IPS-11a (cell line): ENCODE results near the gene MTX1.

Experiments
- H3K4me3 ChIP-seq: one replicate; pipeline ENCODE4 v1.5.1; 2013; ENCODE audit warnings: low read depth, low read length, control low read depth

The MTX1 gene

DNA sequence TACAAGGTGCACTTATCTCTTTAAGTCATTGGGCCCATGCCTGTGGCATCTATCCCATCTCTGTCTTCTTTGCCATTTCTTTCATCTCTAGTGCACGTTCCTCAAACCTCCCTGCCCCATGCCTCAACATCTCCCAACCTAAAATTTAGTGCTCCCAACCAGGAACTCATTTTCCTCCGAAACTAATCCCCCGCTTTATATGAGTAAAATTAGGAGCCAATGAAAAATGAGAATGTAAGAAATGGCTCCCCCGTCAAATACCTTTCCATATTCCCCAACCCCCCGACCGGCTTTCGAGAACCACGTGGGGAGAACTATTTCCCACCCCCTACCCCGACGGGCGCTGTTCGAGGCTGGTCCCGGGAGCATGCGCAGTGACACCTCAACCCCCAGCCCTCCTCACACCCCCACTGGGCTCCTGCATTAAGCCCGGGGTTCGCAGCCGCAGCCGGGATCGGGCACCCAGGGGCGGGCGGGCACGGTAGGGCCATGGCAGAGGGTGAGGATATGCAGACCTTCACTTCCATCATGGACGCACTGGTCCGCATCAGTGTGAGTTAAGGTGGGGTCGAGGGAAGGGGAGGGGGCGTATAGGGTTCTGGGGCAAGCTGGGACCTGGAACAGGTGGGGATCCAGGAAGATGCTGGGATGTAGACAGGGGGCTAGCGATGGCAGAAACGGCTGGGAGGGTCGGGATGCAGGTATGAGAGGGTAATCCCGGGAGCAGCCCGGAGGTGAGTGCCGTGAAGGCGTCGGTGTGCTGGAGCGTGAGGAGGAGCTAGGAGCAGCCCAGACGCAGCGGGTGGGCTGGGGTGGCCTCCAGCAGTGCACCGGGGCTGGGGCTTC lies 34.8 kb upstream of the MTX1 start, which contains the start of gene TRIM46:
Gene TRIM46, plus strand, starts transcription at position 372 of the 846 bp plus-strand sequence. Its CDS starts 118 bp downstream, at position 490.
- peak within 1 kb of the TSS; percentile 80 for H3K4me3 ChIP-seq

DNA sequence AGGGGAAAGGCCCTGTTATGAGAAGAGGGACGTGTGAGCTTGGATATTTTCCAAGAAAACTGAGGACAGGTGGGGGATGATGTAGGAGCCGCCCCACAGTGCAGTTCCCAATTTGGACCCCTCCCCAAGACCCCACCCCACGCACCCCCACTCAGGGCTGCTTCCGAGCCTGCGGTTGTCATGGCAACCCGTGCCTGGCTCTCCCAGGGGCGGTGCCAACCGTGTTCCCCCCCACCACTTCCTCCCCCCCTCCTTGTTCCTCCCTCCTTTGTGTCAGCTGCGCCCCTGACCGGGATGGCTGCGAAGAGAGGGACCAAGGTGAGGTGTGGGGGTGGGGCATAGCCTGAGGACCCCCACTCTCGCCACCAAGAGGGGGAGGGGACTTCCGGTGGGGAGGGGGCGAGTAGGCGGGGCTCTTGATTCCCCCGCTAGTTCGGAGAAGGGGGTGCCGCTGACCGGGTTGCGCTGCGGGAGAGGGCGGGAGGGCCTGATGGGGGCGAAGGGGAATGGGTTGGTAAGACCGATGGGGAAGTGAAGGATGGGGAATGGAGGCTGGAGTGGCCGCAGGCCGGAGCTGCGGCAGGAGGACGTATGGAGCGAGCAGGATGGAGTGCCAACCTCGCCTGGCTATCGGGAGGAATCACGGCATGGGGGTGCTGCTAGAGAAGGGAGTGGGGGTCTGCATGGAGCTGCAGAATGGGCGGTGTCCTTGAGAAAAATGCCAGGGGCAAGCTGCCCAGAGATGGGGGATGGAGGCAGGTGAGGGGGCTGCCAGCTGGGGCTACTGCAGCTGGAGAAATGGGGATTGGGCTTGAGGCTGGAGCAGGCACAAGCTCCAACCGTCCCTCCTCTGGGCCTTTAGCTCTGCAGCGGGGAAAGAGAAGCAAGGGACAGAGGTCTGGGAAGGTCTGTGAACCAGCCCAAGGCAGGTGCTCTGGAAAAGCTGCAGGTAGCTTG lies 33.9 kb upstream of the MTX1 start:
- H3K4me3 ChIP-seq = peak overlapping the region; percentile 80

DNA sequence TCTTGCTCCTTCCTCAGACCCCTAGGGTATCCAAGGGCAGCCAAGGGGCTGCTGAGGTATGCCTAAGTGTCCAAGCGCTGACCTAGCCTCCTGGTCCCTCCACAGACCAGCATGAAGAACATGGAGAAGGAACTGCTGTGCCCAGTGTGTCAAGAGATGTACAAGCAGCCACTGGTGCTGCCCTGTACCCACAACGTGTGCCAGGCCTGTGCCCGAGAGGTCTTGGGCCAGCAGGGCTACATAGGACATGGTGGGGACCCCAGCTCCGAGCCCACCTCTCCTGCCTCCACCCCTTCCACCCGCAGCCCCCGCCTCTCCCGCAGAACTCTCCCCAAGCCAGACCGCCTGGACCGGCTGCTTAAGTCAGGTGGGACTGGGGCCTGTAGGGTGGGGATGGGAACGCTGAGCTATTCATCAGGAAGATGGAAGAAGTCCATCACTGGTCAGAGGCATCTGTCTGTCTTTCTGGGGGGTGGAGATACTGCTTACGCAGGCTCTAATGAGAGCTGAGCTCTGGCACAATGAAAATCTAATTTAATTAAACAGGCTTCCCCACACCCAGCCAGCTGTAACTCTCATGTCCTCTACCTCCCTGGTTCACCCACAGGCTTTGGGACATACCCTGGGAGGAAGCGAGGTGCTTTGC lies 33.1 kb upstream of the MTX1 start:
- H3K4me3 ChIP-seq = peak overlapping the region; percentile 80

DNA sequence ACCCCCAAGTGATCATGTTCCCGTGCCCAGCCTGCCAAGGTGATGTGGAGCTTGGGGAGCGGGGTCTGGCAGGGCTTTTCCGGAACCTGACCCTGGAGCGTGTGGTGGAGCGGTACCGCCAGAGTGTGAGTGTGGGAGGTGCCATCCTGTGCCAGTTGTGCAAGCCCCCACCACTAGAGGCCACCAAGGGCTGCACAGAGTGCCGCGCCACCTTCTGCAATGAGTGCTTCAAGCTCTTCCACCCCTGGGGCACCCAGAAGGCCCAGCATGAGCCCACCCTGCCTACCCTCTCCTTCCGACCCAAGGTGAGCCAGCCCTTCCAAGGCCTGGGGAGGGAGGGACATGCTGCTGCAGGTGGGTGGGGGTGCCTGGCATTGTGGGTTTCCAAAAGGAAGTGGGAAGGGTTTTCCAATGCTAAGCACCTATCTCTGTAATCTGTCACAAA lies 32.5 kb upstream of the MTX1 start:
- H3K4me3 ChIP-seq = no peak overlapping the region

DNA sequence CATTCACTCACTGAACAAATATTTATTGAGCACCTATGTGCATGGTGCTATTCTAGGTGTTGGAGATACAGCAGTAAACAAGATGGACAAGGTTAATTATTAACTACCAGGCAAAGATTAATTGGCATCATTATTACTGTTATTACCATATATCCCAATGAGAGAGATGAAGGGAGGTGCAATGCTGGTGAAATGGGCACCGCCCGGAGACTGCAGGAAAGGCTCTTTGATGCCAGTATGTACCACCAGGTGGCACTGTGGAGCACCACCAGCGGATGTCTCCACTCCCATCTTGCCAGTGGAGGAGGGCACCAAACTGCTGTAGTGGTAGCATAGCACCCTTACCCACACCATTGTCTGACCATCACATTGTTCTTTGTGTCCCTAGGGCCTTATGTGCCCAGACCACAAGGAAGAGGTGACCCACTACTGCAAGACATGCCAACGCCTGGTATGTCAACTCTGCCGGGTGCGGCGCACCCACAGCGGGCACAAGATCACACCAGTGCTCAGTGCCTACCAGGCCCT lies 31.9 kb upstream of the MTX1 start:
- no peak overlapping the region for H3K4me3 ChIP-seq

DNA sequence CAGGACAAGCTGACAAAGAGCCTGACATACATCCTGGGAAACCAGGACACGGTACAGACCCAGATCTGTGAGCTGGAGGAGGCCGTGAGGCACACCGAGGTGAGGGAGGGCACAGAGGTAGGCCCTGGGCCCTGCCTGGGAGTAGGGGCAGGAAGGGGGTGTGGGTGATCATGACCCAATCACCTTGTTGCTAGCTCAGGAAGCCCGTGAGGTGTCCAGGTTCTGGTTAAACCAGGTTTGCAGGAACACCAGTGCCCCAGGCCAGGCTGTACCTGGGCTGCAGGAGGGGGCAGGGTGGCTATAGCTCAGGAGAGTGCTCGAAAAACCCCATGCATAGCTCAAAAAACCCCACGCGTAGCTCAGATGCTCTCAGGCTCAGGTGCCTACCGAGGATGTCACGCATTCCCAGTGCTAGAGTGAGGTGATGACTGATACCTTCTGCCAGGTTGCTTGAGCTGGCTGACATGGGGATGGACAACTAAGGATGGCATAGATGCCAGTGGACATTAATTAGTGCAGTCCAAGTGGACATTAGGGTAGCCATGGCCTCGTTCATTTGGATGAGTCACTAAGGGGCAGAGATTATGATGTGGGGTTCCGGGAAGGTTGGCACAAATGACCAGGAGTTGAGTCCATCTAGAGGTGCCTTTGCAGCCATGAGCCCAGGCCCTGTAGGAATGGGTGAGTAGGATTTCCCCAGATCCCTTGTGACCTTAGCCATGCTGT lies 31.1 kb upstream of the MTX1 start:
- H3K4me3 ChIP-seq = no peak overlapping the region

DNA sequence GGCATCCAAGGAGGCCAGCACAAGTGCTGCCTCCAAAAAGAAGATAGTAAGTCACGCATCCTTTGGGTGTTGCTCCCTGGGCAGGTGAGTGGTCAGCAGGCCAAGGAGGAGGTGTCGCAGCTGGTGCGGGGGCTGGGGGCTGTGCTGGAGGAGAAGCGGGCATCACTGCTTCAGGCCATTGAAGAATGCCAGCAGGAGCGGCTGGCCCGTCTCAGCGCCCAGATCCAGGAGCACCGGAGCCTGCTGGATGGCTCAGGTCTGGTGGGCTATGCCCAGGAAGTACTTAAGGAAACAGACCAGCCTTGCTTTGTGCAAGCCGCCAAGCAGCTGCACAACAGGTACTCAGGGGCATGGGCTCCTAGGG lies 30.6 kb upstream of the MTX1 start:
- H3K4me3 ChIP-seq = no peak overlapping the region

DNA sequence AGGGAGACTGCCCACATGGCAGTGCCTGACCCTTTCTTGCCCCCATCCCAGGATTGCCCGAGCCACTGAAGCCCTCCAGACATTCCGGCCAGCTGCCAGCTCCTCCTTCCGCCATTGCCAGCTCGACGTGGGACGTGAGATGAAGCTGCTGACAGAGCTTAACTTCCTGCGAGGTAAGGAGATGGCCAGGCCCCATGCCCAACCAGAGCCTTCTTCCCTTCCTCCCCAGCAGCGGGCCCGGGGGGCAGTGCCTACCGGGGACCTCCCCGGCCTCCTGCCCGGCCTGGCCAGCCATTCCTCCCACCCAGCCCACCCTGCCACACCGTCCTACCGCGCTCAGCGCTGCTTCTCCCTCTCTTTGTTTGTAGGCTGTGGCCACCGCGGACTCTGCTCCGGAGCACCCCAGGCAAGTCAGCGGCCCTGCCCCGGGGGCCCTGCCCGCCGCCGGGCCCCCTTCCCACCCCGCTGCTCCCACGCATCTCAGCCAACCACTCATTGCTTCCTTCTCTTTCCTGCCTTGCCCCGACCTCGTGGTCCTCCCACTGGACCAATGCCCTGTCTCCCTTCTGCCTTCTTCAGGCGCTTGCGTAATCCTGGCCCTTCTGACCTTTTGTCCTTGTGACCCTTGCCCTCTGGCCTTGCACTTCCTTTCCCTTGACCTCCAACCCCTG lies 29.9 kb upstream of the MTX1 start:
- H3K4me3 ChIP-seq = no peak overlapping the region

DNA sequence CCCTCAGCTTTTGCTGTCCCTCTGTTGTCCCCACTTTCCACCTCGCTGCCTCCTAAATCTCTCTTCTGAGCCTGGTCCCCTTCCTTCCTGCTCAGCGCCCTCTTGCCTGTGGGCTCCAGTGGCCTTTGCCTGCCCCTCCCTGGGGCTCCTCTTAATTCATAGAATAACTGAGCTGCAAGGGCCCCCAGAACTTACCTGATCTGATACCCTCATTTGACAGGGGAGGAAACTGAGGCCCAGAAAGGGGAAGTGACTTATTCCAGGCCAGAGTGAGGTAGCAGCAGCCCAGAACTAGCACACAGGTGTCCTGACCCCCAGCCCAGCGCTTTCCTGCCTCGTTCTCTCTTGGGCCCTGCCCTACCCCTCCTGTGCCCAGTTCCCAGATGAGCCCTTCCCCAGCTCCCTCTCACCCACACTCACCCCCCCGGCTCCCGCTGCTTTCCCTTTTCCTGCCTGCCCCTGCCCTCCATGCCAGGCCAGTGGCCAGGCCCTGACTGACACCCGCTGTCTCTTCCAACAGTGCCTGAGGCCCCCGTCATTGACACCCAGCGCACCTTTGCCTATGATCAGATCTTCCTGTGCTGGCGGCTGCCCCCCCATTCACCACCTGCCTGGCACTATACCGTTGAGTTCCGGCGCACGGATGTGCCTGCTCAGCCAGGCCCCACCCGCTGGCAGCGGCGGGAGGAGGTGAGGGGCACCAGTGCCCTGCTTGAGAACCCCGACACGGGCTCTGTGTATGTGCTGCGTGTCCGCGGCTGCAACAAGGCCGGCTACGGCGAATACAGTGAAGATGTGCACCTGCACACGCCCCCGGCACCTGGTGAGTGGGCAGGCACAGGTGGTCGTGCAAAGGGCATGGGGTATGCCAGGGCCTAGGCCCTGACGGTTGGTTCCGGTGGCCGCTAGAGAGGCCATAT lies 29.1 kb upstream of the MTX1 start:
- H3K4me3 ChIP-seq = no peak overlapping the region

DNA sequence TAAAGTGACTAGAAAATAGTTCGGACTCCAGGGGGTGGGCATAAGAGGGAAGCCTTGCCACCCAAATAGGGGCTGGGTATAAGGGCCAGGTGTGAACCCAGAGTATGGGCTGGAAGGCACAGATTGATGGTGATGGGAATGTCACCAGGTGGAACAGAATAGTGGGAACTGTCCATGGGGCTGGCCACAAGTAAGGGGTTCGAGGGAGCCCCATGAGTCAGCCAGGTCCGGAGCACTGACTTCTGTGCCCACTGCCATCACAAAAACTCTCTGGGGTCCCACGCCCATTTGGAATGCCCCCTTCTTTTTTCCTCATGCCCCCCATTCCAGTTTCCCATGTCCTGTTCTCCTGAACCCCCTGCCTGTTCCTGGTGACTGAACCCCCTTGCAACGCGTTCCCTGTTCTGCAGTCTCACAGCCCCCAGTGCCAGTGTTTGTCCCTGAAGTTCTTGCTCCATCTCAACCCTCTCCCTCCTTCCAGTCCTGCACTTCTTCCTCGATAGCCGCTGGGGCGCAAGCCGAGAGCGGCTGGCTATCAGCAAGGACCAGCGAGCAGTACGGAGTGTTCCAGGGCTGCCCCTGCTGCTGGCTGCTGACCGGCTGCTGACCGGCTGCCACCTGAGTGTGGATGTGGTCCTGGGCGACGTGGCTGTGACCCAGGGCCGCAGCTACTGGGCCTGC lies 27.0 kb upstream of the MTX1 start:
- no peak overlapping the region for H3K4me3 ChIP-seq

DNA sequence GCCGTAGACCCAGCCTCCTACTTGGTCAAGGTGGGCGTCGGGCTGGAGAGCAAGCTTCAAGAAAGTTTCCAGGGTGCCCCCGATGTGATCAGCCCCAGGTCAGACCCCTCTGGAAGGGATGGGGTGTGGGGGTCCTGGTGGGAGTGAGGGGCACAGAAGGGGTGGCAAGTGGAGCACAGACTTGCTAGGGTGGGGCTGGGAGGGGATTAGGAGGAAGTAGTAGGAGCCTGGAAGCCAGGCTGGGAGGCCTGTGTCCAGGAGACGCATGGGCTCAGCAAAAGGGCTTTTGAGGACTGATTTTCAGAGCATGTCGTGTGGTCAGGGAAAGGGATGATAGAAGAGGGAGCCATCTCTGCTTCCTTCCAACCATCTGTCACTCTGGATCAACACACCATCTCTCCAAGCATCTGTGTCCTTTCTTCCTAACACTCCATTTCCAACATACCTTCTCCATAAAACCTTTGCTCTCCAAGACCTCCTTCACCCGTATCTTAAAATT lies 26.4 kb upstream of the MTX1 start:
- H3K4me3 ChIP-seq = no peak overlapping the region

DNA sequence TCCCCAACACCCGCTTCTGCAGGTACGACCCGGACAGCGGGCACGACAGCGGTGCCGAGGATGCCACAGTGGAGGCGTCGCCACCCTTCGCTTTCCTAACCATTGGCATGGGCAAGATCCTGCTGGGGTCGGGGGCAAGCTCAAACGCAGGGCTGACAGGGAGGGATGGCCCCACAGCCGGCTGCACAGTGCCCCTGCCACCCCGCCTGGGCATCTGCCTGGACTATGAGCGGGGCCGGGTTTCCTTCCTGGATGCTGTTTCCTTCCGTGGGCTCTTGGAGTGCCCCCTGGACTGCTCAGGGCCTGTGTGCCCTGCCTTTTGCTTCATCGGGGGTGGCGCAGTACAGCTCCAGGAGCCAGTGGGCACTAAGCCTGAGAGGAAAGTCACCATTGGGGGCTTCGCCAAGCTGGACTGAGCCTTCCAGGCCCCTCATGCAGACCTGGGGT lies 24.7 kb upstream of the MTX1 start:
- H3K4me3 ChIP-seq = no peak overlapping the region

DNA sequence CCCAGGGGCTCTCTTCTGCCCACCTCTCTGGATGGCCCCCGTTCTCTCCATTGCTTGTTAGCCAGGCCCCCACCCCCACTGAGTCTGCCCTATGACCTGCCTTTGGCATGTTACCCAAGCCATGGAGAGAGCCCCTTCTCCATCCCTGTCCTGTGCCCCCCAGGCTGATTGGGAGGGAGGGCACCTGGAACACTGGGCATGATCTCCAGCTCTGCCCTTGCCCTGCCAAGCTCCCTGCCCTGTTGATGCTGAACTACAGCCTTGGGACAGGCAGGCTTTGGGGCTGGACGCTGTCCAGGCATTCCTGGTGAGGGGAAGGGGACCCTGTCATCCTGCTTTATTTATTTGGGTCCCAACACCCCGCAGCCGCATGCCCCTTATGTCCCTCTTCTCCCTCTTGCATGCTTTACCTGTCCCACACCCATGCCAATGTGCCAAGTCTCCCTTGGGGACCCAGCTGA lies 24.1 kb upstream of the MTX1 start:
- no peak overlapping the region for H3K4me3 ChIP-seq

DNA sequence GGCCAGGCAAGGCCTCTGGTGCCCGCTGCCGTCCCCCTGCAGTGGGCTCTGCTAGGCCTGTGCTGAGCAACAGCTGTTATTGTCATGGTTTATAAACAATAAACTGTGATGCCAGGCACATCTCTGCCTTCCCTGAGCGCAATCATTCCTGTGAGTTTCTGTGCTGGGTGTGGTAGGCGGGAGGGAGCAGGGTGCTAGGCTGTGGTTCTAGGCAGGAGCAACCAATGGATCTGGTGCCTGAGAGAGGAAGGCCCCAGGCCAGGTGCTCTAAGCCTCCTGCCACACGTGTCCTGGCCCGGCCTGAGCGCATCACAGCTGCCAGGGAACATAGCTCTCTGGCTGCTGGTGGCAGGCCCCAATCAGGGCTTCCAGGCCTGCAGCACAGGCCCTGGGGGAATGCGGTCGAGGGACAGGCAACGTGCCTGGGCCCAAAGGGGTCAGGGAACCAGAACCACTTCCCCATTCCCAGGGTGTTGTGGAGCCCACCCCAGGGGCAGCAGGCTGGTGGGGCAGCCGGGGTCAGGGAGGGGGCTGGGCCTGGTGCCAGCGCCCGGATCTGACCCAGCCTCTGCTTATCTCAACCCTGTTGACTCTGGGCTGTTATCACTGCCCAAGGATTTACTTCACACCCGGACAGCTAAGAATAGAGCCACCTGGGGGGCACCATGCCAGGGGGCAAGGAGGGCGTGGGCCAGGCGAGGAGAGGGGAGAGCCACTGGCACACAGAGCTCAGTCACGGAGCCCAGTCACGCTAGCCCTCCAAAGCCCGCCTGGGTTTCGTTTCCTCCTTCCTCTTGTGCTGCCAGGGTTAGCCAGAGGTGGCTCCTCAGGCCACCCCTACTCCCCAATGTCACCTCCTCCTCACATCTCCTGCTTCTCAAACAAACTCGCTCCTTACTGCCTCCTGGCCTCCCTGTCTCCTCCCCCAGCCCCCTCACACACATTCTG lies 23.4 kb upstream of the MTX1 start:
- no peak overlapping the region for H3K4me3 ChIP-seq

DNA sequence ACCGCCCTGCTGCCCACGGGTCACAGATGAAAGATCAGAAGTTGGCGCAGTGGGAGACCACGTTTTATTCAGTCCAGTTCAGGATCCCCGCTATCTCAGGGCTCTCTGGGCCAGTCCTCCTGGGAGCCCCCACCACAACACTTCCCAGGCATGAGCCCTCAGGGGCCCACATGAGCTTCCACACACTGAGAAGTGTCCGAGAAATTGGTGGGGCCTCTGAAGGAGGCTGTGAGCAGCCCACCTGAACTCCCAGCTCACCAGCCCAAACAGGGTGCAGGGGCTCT lies 22.8 kb upstream of the MTX1 start:
- no peak overlapping the region for H3K4me3 ChIP-seq

DNA sequence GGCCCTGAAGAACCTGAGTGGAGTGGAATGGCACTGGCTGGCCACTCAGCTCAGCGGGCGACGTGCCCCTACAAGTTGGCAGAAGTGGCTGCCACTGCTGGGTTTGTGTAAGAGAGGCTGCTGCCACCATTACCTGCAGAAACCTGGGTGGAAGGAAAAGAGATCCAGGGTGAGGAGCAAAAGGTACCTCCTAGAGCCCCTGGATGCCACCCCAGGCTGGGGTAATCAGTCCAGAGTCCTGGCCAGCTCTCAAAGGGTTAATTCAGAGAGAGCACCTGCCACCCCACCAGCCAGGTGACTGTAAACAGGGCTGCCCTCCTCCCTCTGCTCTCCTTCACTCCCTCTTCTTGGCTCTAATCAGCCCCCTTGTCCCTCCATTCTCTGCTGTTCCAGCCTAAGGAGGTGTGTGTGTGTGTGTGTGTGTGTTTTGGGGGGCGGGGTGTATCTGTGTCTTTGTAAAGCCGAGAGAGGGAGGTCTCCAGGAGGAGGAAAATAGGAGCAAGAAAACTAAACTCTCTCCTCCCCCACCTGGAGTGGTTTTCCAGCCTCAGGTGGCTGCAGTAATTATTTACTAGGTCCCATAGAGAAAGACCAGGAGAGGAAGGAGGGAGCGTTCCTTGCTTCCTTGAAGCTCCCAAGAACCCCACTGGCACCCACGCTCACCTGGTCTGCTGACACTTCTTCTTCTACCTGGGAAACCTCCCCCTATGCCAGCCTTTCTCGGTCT lies 22.3 kb upstream of the MTX1 start:
- no peak overlapping the region for H3K4me3 ChIP-seq
